ENCODE measurements around the gene ADCYAP1R1.

DNA sequence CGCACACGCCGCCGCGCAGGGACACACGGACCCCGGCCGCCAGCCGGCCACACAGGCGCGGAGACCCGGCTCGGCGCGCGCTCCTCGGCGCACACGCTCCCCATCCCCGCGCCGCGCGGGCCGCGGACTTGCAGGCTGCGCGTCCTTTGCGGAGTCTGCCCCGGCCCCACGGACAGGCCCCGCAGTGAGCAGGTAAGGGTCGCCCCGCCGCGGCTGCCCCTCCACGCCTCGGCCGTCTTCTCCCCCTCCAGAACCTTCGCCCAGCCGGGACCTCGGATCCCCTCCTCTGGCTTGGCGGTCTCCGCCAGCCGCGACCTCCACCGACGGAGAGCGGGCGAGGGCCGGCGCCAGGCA lies 356 bp downstream of the ADCYAP1R1 start:
- no peak for TF ChIP-seq RFX5 (IDR thresholded peaks at IDR 0.05; ENCODE audit: borderline replicate concordance, low read depth, low read length)
- no peak for TF ChIP-seq CBX8 (IDR thresholded peaks at IDR 0.05; ENCODE audit: borderline replicate concordance, low read depth, low read length)
- no peak for TF ChIP-seq RBBP5 (IDR thresholded peaks at IDR 0.05; ENCODE audit: borderline replicate concordance, low read depth, low read length)
- TF ChIP-seq, protein P1, sequence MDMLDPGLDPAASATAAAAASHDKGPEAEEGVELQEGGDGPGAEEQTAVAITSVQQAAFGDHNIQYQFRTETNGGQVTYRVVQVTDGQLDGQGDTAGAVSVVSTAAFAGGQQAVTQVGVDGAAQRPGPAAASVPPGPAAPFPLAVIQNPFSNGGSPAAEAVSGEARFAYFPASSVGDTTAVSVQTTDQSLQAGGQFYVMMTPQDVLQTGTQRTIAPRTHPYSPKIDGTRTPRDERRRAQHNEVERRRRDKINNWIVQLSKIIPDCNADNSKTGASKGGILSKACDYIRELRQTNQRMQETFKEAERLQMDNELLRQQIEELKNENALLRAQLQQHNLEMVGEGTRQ (IDR thresholded peaks at IDR 0.05; ENCODE audit: low read length), result no peak
- TF ChIP-seq CREB1 (IDR thresholded peaks at IDR 0.05), result no peak
- TF ChIP-seq, protein P2, sequence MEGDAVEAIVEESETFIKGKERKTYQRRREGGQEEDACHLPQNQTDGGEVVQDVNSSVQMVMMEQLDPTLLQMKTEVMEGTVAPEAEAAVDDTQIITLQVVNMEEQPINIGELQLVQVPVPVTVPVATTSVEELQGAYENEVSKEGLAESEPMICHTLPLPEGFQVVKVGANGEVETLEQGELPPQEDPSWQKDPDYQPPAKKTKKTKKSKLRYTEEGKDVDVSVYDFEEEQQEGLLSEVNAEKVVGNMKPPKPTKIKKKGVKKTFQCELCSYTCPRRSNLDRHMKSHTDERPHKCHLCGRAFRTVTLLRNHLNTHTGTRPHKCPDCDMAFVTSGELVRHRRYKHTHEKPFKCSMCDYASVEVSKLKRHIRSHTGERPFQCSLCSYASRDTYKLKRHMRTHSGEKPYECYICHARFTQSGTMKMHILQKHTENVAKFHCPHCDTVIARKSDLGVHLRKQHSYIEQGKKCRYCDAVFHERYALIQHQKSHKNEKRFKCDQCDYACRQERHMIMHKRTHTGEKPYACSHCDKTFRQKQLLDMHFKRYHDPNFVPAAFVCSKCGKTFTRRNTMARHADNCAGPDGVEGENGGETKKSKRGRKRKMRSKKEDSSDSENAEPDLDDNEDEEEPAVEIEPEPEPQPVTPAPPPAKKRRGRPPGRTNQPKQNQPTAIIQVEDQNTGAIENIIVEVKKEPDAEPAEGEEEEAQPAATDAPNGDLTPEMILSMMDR (IDR thresholded peaks at IDR 0.05; ENCODE audit: control extremely low read depth in 1 of 3, insufficient read depth in 1 of 3, low read depth in 1 of 3, low read length in 3 of 3), result no peak
- no peak for TF ChIP-seq POLR2A (IDR thresholded peaks at IDR 0.05; ENCODE audit: control extremely low read depth in 1 of 2, low read depth in 2 of 2, low read length in 2 of 2)
- TF ChIP-seq, protein P3, sequence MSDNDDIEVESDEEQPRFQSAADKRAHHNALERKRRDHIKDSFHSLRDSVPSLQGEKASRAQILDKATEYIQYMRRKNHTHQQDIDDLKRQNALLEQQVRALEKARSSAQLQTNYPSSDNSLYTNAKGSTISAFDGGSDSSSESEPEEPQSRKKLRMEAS (IDR thresholded peaks at IDR 0.05), result no peak
